GM10847 (cell line): ENCODE results near the gene ATXN7L2.

Source experiments
- POLR2A ChIP-seq: IDR thresholded peaks from 2 replicates; pipeline ENCODE4 v1.6.1; 2011; ENCODE audit not compliant: insufficient read length; ENCODE audit errors: extremely low read depth

ATXN7L2 gene

DNA sequence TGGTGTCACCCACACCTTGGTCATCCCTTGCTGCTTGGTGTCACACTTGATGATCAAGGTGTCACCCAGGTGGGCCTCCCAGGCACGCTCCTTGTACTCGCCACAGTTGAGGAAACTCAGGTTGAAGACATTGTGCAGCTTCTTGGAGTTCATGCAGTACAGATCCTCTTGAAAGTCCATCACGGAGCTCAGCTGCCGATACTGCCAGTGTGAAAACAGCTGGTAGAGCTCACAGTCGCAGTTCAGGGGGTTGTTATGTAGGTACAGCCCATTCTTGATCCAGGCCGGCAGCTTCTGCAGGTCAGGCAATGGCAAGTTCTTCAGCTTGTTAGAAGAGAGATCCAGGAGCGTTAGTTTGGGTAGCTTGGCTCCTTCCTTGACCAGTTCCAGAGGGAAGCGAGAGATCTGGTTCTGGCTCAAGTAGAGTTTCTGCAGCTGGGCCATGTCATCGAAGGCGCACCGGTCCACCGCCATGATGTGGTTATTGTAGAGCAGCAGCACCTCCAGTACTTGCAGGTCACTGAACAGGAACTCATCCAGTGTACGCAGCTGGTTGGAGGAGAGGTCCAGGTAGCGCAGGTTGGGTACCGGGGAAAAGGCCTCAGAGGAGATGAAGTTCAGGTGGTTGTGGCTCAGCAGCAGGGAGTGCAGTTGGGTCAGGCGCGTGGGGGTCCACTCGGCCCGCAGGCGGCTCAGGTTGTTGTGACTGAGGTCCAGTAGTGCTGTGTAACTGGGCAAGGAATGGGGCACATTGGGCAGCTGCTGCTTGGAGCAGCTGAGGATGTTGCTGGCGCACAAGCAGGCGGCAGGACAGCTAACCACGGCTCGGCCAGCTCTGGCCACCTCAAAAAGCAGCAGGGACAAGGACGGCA lies 24.5 kb downstream of the ATXN7L2 start:
- TF ChIP-seq POLR2A, result no peak

DNA sequence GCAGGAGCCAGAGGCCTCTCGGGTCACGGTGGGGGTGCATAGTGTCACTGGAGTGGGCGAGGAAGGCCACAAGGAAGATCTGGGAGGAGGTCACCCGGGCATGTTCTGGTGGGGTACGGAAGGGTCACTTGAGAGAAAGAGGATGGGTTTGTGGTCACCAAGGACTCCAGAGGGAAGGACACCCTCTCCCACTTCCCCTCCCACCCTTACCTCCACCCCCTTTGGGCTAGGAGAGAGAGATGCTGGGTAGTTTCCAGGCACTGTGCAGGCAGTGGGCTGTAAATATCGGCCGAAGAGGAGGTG lies 25.1 kb downstream of the ATXN7L2 start:
- no peak for TF ChIP-seq POLR2A

DNA sequence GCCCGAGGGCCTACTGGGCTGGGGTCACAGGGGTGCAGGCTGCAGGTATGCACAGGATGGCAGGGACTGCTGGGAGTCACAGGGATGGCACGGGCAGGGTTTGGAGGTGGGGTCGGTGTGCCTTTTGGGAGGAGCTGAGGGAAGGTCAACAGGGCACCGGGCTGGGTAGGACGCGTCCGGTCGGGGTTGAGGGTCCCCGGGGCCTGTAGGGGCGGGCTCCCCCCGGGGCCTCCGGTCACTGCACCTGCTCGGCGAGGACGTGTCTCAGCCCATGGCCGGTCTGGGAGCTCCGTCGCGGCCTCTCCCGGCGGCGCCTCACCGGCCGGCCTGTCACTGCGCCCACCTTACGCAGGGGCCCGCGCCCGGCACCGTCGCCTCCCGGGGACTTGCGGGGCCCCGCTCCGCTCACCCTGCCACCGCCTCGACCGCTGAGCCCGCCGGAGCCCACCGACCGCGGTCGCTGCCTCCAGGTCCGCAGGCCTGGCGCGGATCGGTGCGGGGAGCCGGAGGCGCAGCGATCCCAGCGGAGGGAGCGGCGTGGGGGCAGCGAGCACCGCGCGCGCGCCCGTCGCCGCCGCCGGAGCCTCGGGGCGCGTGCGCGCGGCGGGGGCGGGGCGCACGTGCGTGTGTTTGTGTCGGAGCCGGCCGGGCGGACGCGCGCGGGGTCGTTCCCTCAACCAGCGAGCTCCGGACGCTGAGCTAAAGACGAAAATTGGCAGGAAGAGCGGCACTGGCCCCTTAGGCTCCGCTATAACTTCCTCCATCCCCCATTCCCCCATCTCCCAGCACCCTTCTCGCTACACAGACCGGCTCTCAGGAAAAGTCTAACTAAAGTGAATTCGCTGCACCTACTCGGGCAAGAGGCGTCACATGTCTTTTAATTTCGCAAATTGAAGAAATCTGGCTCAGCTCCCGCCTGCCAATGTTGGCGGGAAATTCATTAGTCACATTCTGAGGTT lies 25.8 kb downstream of the ATXN7L2 start, which contains the start of gene AMIGO1:
Gene AMIGO1, minus strand, starts transcription at position 552 of the 959 bp plus-strand sequence. CDS start 815 bp downstream, outside the sequence.
- no peak for TF ChIP-seq POLR2A

DNA sequence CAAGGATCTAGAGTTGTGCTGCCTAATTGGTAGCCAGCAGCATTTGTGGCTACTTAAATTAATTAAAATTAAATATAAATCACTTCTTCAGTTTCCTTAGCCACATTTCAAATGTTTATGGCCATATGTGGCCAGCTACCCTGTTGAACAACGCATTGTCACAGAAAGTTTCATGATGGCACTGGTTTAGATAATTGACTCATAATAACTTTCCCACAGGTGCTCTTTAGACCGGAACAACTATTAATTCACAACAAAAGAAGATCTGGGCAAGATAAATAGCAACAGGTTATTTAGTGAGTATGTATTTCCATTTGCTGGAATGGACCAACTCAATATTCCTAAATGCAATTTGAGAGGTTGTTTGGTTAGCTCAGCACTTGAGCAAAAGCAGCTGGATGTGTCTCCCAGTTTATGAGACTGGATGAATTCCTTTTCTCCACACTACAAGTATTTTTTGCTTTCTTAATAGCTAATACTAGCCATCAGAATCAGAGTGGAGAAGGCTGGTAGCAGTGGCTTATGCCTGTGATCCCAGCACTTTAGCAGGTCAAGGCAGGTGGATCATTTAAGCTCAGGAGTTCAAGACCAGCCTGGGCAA lies 29.5 kb downstream of the ATXN7L2 start:
- no peak for TF ChIP-seq POLR2A

DNA sequence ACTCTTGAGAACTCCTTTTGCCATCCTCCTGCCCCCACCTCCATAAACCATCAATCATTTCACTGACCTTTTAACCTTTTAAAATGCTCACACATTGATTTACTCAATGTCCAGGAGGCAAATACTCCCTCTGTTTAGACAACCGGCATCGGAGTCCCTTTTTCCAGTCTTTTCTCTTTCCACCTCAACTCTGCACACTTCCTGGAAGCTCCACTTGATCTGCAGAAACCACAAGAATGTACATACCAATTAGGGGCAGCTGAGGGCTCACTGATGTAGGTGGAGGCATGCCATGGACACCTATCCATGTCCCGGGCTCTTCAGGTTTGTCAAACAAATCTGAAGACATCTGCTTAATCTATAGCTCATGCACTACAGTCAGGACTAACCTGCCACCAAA lies 31.1 kb downstream of the ATXN7L2 start:
- TF ChIP-seq POLR2A, result no peak

GRCh38 chr1:109516872-109517271 lies 33.2 kb downstream of the ATXN7L2 start:
- no peak for TF ChIP-seq POLR2A

- TF ChIP-seq POLR2A, result no peak
Observed at GRCh38 chr1:109517337-109517736, 33.6 kb downstream of the ATXN7L2 start.

DNA sequence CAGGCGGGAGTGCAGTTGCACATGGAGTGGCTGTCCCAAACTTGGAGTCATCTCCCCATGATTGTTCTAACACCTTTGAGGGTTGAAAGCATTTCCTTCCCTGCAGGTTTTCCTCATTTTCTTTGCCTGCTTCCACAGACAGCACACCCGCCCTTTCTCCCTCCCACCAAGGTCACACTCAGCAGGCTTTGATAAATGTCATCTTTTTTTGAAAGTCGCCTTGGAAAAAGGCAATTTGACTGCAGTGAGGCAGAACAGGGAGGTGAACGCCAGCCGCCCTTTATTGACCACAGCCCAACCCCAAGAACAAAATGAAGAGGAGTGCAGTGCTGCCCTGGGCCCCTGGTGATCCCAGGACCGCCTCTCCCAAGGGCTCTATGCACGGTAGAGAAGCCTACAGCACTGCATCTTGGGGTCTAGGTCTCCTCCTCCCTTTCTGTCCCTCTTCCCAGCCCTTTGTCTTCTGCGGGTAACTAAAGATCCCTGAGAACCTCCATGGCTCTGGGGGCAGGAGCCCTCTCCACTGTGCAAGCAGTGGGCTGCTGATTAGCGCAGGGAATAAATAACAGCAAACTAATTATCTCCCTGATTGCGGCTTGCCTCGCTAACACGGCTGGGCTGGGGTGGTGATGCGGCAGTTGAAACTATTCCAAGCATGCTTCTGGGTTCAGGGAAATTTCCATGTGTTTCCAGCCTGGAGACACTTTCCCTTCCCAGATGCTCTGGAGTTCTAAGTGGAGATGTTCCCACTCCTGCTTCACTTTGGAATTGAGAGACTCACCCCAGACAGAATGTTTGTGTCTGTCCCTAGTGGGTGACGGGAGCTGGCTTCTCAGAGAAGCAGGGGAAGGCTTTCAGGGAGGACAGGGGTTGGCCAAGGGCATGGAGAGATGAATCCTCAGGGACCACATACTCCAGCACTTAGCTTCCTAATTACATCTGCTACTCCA lies 37.6 kb downstream of the ATXN7L2 start:
- no peak for TF ChIP-seq POLR2A

DNA sequence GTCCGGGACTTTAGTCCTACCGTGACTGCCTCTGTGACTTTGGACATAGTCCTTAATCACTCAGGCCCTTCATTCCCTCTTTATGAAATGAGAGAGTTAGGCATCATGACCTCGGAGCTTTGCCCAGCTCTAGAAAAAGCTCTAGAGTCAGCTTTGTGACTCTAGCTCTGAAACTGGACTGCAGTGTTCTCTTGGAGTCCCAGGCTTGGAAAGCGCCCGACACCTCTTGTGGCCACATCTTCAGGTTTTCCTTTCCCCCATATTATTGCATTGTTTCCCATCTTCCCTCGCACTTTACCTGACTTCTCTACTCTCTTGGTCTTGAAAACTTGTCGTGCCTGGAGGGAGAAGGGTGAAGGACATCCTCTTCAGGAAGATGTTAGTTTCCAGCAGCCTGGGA lies 38.3 kb downstream of the ATXN7L2 start:
- no peak for TF ChIP-seq POLR2A

DNA sequence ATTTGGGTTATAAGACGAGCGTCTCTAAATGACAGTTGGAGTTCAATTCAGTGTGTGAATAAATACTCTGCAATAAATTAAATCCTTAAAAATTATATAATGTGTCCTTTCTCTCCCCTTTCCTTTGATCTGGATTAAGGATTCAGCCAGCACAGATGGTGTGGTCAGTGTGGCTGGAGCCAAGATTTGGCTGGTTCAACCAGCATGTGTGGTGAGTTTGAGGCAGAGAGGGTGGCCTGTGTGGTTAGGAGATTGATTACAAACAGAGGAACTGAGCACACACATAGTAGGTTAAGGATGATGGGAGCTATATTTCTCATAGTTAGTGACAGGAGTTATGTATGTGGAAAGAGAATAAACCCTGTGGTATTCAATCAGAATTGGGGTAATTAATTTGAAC lies 40.0 kb downstream of the ATXN7L2 start:
- no peak for TF ChIP-seq POLR2A

DNA sequence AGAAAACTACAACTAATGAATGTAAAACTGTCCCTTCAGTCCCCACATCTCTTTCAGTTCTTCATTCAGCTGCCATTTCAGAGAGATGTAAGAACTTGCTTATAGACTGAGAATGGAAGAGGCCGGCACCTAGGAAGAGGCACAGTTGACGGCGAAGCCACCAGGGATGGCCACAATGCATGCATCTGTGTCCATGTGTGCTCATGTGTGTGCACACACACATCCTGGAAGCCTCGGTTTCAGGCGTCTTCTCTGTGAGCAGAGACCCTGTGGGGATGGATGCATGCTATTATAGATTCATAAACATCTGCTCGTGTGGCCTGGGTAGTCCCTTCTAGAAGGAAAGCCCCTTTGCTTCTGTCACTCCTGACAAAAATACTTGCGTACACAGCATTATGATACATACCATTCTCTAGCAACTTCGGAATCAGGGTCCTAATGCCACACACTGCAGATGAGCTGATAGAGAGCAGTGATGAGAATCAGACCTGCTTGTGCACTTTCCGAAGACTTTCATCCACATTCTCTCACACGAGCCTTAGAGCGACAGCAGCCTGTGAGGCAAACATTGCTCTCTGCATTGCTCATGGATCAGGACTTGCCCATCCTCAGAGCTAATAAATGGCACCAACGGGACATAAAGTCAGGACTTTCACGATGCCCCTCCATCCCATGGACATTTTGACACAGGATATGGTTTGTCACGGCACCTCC lies 43.5 kb downstream of the ATXN7L2 start:
- no peak for TF ChIP-seq POLR2A

DNA sequence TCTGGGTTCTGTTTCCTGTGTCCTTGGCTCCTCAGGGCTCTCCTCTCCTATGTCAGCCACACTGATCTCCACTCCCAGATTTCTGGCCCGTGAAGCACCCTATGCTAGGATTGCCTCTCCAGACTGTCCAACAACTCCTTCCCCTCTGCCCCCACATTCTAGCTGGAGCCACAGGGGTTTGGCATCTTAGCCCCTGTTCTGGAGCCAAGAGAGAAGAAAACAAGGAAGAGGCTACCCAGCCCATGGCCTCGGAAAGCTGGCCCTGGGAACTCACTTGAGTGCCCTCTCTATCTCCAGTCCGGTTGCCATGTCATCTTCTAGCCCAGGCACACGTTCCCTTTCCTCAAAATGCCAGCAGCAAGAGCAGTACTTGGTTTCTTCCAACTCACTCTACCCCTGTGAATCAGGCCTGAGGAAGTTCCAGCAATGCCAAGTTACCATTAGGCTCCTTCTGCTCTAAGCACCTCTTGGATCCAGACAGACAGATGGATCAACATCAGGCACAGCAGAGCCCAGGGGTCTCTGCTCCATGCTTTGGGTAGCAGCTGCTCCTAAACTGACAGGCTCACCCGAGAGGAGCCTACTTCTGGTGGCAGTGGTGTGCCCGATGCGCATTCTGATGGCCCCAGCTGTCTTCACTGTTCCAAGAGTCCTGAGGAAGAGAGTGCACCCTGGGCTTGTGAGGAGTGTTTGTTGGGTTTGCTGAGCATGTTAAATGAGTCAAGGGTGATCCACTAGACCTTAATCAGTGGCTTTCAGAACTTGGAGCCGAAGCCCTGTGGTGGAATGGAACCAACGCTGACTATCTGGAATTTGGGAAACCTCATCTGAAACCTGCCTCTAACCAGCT lies 44.4 kb downstream of the ATXN7L2 start:
- TF ChIP-seq POLR2A, result no peak

DNA sequence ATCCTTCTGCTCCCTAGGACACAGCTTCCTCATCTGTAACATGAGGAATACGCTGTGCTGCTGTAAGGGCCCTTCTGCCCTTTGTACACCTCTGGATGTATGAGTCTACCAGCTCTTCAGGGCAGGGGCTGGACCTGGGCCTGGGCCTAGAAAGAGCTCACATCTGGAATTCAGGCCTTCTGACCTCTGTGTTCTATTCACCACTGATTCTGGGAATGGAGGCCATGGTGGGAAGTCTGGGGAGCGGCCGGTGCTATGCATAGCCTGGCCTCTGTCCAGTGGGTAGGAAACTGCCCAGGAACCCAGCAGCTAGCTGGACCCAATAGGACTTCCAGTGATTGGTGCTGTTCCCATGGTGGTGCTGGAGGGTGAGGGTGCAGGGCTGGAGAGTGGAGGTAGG lies 45.0 kb downstream of the ATXN7L2 start:
- no peak for TF ChIP-seq POLR2A
